Stimulated activated CD8-positive, alpha-beta memory T cell treated with anti-CD3 and anti-CD28 coated beads, Interleukin-15, amount 100 ng/mL, for 24 hours (primary cell): ENCODE measurements around the gene PLCG2.
"Not testable (repeated sequence)": the region's sequence is repeated elsewhere in the genome, so short reads cannot be mapped to it uniquely, and the experiment has no call there.

ENCODE experiments used
- DNase-seq: peaks from one replicate; pipeline ENCODE4 v3.0.0-alpha.2; 2020; ENCODE audit warnings: low read depth

Gene PLCG2

DNA sequence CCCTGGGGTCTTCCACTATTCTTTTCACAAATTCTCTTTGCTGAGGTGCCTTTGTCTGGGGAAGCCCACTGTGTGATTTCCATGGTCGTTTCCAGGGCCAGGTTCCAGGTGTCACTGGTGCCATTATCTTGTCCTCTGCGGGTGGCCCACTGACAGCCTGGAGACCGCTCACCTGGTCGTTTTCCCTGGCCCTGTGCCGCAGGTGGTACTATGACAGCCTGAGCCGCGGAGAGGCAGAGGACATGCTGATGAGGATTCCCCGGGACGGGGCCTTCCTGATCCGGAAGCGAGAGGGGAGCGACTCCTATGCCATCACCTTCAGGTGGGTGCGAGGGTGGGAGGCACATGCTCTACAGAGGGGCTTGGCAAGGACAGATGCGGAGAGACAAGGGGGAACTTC, 133.3 kb downstream of the PLCG2 start:
- no peak for DNase-seq

DNA sequence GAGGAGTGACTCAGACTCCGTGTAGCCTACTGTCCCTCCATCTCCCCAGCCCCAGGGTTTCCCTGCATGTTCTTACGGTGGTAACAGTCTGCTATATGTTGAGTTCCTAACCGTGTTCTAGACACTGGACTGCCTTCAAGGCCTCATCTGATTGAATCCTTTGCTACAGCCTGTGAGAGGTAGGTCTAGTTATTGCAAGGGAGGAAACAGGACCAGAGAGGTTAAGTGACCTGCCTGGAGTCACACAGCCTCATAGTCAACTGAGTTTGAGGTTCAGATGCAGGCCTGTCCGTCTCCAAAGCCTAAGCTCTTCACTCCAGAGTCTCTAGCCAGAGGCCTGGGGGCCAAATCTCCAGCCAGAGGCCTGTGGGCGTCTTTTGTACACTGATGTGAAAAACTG, 134.1 kb downstream of the PLCG2 start:
- no peak for DNase-seq

DNA sequence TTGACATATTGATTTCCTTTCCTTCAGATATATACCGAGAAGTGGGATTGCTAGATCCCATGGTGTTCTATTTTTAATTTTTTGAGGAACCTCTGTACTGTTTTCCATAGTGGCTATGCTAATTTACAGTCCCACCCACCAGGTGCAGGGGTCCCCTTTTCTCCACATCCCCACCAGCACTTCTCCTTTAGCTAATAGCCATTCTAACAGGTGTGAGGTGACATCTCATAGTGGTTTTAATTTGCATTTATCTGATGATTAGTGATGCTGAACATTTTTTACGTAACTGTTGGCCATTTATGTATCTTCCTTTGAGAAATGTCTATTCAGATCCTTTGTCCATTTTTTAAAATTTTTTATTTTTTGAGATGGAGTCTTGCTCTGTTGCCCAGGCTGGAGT, 138.3 kb downstream of the PLCG2 start:
- no peak for DNase-seq

DNA sequence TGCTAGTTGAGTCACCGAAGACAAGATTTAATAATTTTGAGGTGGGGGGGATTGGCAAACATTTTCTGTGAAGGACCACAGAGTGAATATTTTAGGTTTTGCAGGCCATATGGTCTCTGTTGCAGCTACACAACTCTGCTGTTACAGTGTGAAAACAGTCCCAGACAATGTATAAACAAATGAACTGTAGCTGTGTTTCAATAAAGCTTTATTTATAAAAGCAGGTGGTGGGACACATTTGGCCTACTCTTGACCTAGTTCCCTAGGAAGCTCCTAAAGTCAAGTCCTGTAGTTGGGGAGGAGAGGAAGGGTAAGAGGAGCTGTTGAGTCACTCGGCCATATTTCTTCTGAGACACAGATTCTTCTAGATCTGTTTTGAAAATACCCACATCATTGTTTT, 139.8 kb downstream of the PLCG2 start:
- DNase-seq: no peak

DNA sequence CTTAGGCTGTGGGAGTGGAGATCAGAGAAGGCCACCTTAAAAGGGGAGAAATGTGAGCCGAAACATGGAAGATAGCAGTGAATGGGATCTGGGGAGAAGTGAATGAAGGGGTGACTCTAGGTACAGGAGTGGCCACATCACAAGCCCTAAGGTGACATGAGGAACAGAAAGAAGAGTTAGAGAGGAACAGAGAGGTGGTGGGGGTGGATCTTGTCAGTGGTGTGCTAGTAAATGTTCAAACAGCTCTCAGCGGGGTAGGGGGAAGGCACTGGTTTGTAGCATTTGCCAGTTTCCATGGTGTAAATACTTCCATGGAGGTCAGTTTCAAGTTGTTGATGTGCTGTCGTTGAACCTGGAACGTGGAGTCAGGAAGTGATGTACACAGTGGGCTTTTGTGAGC, 141.4 kb downstream of the PLCG2 start:
- DNase-seq: no peak

DNA sequence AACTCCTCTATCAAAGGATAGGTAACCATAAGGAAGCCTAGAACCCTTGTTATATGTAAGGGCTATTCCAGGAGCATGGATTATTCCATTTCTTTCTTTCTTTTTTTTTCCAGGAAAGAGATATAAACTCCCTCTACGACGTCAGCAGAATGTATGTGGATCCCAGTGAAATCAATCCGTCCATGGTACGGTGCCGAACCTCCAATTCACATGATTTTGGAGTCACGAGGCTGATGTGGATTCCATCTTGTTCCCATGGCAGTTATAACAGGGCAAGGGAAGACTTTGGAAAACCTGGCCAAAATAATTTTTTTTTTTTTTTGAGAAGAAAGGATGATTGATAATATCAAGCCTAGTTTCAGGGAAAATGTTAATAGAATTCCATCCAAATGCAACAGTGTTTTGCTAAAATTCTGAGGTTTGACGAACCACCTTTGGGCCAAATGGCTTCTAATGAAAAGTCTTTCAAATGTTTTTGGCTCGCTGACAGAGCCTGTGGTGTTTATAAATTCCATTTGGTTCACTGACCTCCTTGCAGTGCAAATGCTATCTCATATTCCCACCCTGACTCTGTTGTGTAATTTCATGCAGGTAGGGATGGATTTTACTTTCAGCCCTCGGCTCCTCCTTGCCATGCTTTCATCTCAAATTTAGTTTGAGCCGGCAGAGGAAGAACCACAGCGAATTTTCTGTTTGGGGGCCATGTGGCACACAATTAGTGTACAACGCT, 142.2 kb downstream of the PLCG2 start:
- DNase-seq: no peak

DNA sequence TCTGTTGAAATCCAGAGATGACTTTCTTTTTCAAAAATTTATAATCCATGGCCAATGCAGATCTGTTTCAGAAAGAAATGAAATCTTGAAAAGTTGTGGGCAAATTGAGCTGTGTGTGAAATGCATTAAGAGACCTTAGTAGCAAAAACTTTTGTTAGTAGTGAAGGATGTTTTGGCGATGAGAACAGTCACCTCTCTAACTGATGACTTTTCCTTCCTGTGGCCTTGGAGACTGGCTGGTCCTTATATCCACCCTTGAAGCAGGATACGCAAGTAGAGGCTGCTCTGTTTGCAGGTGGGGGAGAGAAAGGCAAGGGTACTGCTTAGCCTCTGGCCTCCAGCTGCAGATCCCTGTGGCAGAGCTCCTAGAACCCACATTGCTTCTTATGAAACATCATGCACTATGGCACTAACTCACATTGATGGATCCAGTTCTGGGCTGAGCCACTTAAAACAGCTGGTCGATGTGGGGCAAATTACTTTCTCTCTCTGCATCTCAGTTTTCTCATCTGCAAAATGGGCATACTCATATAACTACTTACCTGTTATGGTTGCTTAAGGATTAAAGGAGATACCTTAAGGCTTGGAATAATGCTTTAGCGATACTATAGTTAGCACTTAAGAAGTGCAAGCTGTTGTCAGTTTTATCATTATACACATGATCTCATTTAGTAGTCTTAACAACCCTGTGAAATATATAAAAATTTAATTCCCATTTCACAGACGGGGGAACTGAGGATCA, 142.9 kb downstream of the PLCG2 start:
- no peak for DNase-seq

DNA sequence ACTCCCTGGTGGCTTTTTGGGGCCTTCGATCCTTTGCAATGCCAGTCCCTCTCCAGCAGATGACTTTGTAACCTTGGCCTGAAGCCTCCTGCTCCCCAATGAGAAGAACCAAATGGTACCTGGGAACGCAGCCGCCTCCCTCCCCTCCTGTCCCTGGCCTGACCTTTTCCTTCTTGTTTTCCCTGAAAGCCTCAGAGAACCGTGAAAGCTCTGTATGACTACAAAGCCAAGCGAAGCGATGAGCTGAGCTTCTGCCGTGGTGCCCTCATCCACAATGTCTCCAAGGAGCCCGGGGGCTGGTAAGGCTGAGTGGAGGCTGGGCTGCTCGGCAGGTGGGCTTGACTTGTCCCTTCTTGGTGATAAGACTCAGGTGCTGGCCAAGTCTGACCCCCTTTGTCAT, 144.2 kb downstream of the PLCG2 start:
- no peak for DNase-seq

DNA sequence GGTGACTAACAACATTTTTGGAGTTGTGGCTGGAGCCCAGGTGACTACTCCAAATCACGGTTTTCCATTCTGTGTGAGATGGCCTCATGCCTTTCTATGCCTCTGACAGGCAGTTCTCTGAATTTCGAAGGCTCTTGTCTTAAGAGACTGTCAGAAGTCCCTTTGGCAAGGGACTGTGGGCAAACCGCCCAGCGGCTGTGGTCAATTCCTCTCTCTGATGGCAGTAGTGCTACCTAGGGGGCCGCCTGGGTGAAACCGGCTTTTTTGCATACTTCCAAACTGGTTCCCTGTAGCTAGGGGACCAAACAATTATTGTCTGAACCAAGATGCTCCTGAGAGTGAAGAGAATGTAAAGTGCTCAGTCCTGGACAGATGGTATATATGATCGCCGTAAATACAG, 145.9 kb downstream of the PLCG2 start:
- DNase-seq: no peak

DNA sequence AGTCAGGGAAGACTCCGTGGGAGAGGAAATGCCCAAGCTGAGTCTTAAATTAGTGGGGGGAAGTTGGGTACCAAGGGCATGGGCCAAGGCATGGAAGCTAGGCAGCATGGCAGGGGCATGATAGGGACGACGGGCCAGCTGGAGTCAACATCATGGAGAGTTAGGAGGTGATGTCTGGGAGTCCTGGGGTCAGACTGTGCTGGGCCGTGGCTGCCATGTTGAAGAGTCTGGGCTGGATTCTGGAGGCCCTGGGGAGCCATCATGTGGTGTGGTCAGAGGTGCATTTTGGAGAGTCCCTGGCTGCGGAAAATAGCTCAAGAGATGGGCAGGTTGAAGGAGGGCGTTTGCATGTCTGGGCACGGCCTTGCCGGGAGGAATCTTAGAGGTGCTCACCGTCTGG, 146.9 kb downstream of the PLCG2 start:
- DNase-seq: no peak

DNA sequence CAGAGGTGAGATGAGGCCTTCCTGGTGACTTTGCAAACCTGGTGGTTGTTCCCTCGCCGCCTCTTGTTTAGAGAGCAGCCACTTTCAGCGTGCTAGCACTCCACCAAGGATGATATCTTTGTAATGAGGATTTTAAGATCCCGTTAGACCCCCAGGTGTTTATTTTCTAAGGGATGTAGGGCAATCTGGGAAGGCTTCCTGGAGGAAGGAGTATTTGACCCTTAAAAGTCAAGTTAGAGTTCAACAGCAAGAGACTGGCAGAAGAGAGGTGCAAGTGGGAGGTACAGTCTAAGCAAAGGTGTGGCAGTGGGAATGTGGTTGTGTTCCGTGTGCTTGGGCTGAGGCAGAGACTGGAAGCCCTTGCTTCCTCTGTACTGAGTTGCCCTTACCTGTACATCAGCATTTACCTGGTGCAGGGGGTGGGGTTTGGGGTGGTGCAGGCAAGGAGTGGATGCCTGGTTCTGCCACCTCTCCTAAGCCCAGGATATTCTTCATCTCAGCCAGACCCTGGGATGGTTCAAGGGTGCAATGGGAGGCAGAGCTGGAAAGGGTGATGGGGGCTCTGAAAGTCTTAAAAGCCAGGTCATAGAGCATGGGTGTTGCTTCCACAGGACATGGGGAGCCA, 148.6 kb downstream of the PLCG2 start:
- no peak for DNase-seq

DNA sequence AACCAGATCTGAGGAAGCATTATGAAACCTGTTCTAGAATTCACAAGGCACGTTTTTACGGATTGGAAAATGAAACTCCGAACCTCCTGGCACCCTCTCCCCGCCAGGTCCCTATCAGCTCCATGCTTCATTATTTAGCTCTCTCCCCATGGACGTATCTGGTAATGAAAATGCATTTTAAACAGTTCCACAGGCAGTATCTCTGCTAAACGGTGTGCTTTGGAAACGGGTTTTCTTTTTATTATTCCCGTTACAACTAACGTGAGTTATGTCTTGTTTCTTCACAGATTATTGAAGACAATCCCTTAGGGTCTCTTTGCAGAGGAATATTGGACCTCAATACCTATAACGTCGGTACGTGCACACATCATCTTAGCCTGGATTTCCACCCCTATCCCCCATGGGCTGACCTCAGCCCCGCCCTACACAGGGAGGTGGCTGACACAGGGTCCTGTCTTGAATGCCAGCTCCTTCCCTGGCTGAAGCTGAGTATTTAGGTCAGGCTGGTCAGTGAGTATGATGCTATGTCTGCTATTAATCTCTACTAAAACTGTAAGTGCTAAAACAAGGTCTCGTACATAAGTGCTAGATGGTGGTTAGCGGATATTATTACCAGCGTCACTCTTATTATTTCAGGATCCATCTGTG, 149.3 kb downstream of the PLCG2 start:
- no peak for DNase-seq

DNA sequence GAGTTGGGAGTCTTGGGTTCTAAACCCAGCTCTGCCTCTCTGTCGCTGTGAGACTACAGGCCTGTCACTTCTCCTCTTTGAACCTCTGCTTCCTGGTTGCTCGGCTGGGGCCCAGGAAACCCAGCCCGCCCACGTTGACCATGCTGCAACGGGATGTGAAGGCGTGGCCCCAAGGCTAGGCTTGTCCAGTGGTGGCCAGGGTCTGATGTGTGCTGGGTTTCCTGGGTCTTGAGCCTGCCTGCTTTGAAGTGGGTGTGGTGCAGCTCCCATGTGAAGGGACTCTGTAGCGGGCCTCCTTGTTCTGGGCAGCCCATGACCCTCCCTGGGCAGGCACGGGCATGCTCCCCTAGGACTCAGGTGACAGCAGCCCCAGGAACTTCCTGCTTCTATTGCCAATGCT, 149.9 kb downstream of the PLCG2 start:
- no peak for DNase-seq

DNA sequence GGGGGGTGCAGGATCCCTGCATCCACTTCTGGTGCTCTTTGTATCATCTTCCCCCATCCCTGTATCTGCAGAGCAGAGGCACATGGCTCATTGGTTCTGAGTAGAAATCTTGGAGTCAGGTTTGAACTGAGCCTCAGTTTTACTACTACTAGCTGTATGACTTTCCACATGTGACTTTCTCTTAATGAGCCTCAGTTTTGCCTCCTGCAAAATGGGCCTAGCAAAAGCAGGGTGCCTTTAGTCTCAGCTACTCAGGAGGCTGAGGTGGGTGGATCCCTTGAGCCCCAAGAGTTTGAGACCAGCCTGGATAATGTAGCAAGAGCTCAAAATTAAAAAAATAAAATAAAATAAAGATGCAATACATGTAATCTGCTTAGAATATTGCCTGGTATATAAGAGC, 150.8 kb downstream of the PLCG2 start:
- DNase-seq: no peak

DNA sequence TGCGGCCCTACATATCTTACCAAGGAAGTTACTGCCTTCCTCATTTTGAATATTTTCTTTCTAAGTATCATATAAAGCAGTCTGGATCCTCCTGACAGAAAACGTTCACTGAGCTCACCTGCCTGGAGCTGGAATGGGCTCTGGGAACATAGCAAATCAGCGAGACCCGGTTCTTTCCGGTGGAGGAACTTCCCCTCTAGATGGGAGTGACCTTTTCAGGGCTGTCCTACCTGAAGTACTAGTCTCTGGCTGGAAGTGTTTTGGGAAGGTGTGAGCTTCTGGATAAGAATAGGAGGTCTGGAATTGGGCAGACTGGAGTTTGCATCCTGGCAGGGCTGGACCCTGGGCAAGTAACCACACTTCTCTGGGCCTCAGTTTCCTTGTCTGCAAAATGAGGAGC, 152.8 kb downstream of the PLCG2 start:
- DNase-seq: no peak

DNA sequence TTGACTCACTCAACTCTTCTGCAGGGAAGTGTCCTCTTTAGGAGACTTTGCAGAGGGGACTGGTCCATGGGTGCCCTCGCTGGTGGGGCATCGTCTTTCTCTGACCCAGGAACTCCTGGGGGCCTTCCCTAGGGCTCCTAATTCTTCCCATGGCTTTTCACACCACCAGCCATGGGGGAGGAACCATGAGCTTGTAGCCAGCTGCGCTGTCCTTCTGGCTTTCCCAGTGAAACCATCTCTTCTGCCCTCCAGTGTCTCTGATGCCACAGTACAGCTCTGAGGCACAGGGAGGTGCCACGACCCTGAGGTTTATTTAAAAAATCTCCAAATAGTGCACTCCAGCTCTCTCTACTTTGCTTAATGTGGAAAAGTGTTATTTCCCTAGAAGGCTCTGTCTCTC, 153.6 kb downstream of the PLCG2 start:
- no peak for DNase-seq

DNA sequence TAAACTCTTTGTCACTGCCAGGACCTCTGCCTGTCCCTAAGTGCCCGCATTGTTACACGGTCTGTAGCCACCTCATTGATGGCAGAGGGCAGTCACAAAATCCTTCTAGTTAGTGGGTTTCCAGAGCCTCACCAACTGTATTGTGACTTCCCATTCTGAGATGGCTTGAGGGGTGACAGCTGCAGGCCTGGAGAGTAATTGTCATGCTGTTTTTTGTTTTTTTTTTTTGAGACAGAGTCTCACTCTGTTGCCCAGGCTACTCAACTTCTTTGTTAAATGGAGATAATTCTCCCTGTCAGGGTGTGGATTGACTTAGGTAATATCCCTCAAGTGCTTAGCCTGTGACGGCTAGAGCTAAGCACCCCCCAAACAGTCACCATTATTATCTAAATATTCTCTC, 154.3 kb downstream of the PLCG2 start:
- DNase-seq: no peak

DNA sequence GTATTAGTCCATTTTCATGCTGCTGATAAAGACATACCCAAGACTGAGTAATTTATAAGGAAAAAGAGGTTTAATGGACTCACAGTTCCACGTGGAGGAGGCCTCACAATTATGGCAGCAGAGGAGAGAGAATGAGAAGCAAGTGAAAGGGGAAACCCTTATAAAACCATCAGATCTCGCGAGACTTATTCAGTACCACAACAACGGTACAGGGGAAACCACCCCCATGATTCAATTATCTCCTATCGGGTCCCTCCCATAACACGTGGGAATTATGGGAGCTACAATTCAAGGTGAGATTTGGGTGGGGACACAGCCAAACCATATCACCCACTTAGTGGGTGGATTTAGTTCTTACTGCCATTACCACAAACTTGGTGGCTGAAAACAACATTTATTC, 155.6 kb downstream of the PLCG2 start:
- DNase-seq: not testable (repeated sequence)

DNA sequence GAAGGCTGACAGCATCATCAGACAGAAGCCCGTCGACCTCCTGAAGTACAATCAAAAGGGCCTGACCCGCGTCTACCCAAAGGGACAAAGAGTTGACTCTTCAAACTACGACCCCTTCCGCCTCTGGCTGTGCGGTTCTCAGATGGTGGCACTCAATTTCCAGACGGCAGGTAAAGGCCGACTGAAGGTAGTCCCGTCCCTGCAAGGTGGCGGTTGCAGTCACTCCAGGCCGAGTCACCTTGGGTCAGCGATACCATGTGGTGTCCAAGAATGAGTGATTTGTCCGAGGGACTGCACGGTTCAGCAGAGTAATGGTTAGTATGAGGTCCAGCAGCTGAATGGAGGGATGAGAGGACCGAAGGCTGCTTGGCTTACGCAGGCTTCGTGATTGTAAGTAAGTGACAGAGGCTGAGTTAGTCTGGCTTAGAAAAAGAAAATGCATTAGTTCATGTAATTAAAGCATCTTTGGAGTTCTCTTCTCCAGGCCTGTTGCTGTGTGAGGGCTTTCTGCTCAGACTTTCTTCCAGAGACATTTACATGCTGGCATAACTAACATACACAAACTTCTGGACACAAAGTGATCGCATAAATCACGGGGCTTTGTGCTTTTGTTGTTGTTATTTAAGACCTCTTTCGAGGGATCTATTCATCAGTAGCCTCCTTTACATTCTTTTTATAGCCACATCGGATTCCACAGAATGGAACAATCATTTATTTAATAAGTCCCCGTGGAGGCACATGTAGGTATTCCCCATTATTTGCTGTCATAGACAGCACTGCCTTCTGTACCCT, 157.3 kb downstream of the PLCG2 start:
- DNase-seq: no peak

DNA sequence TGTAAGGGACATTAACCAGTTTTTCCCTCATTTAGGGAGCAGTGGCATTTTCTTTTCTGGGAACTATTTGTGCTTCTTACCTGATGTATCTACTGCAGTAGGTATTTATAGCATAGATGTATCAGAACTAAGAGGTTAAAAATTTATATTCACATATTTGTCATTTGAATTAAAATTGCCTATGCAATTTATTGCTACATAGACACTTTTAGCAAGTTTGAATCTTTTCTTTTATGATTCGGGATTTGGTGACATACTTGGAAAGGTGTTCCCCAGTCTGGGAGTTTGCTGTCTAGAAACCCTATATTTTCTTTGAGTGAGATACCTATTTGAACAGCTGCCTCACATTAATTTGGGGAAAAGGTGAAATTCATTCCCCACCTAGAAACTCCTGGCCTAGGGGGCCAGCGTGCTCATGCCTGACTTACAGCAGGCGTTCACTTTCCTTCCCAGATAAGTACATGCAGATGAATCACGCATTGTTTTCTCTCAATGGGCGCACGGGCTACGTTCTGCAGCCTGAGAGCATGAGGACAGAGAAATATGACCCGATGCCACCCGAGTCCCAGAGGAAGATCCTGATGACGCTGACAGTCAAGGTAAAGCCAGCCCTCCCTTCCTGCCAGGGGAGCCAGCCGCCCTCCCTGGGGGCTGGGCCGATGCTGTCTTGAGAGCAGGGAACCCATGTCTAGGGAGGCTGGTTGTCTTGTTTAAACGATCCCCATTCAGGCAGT, 158.4 kb downstream of the PLCG2 start:
- no peak for DNase-seq
